K562 (cell line): Measurements from ENCODE around the gene MED16. TPM values are rescaled to one million over a fixed set of nuclear protein-coding genes. Genes with fewer than 3 reads are reported as not detected.

Experiments
- CLOCK ChIP-seq: fragments of 250-450 bp; sonication (Bioruptor Pico); IDR thresholded peaks from 2 replicates; pipeline ENCODE4 v1.4.0; 2020; ENCODE audit warnings: mild to moderate bottlenecking, moderate library complexity, borderline replicate concordance
- FOSL1 ChIP-seq: fragments of 200-800 bp; sonication (Bioruptor generic); conservative IDR thresholded peaks from 2 replicates; pipeline ENCODE4 v1.6.1; 2016; ENCODE audit warnings: missing genetic modification characterization, missing compliant biosample characterization
- FOXK2 ChIP-seq, 2 experiments: fragments of 450-650 bp; IDR thresholded peaks in 1 of 2; conservative IDR thresholded peaks in 1 of 2; 2 replicates each; pipeline ENCODE4 v1.6.1; 2016; ENCODE audit warnings: low read depth in 2 of 2, mild to moderate bottlenecking in 1 of 2
- JUN ChIP-seq, 2 experiments: sonication (generic) in 1 of 2; formaldehyde crosslinking in 1 of 2; IDR thresholded peaks; 2 replicates each; pipeline versions ENCODE4 v1.6.1 to v1.8.0; 2012 to 2022; ENCODE audit warnings: borderline replicate concordance in 2 of 2, mild to moderate bottlenecking in 2 of 2, improper control_type of control experiment in 1 of 2, low read depth in 1 of 2, low read length in 1 of 2, missing genetic modification reagents in 1 of 2
- KAT8 ChIP-seq: fragments of 450-650 bp; IDR thresholded peaks from 2 replicates; pipeline ENCODE4 v1.6.1; 2016; ENCODE audit warnings: low read depth, mild to moderate bottlenecking
- PPARD ChIP-seq: fragments of 250-450 bp; sonication (Bioruptor Pico); IDR thresholded peaks from 2 replicates; pipeline ENCODE4 v1.8.0; 2022; ENCODE audit warnings: inconsistent platforms, mild to moderate bottlenecking, moderate library complexity
- RCOR1 ChIP-seq, 2 experiments: IDR thresholded peaks; 2 replicates each; pipeline ENCODE4 v1.6.1; 2012; ENCODE audit warnings: low read depth in 2 of 2, low read length in 2 of 2, borderline replicate concordance in 1 of 2, improper control_type of control experiment in 1 of 2
- SPI1 ChIP-seq: IDR thresholded peaks from 2 replicates; pipeline ENCODE4 v1.6.1; 2011; ENCODE audit warnings: low read depth, low read length, control low read depth, borderline replicate concordance
- XRCC3 ChIP-seq: fragments of 450-650 bp; IDR thresholded peaks from 2 replicates; pipeline ENCODE4 v1.6.1; 2017; ENCODE audit warnings: mild to moderate bottlenecking, moderate library complexity
- ZBTB7A ChIP-seq: IDR thresholded peaks from 2 replicates; pipeline ENCODE4 v1.6.1; 2011; ENCODE audit warnings: low read depth, mild to moderate bottlenecking, low read length, moderate library complexity, borderline replicate concordance; ENCODE audit not compliant: control insufficient read depth
- ZFP30 ChIP-seq: fragments of 250-450 bp; sonication (Bioruptor Pico); IDR thresholded peaks from 2 replicates; pipeline ENCODE4 v1.8.0; 2022; ENCODE audit warnings: moderate library complexity, mild to moderate bottlenecking, inconsistent platforms, borderline replicate concordance
- ZKSCAN1 ChIP-seq: fragments of 150-350 bp; IDR thresholded peaks from 2 replicates; pipeline ENCODE4 v1.6.1; 2016; ENCODE audit warnings: low read depth, low read length
- ZNF133 ChIP-seq: fragments of 250-450 bp; sonication (Bioruptor Pico); IDR thresholded peaks from 2 replicates; pipeline ENCODE4 v1.4.0; 2020; ENCODE audit warnings: mild to moderate bottlenecking
- ZNF830 ChIP-seq: fragments of 250-450 bp; sonication (Bioruptor Pico); IDR thresholded peaks from 2 replicates; pipeline ENCODE4 v1.5.0; 2021; ENCODE audit warnings: mild to moderate bottlenecking
- polyA plus RNA-seq, 8 experiments: library from polyadenylated mRNA; depleted of rRNA in 4 of 8; stranded (reverse) in 5 of 8; unstranded in 3 of 8; fragments of >200 nt; fragmentation: Nextera tagmentation in 2 of 8; fragmentation: Illumina TruSeq in 1 of 8; extraction: Ambion mirVana in 2 of 8; extraction: Trizol in 1 of 8; gene quantifications; 2 replicates each; pipeline versions ENCODE4 v1.2.1 to v1.2.3, GENCODE V29; 2011 to 2014; ENCODE audit warnings: inconsistent platforms in 1 of 8, missing spikeins in 1 of 8
- total RNA-seq, 7 experiments: library from RNA; depleted of rRNA in 6 of 7; stranded (reverse); fragments of >200 nt in 6 of 7; fragmentation: Illumina TruSeq in 2 of 7; extraction: Trizol in 2 of 7; gene quantifications; 2 replicates each; pipeline versions ENCODE4 v1.2.1 to v1.2.3, GENCODE V29; 2011 to 2021; ENCODE audit warnings: low replicate concordance in 1 of 7
- TF ChIP-seq, protein P1 (sequence below): IDR thresholded peaks from 2 replicates; pipeline ENCODE4 v1.6.1; 2014; ENCODE audit warnings: antibody characterized with exemption
- TF ChIP-seq, protein P2 (sequence below): fragments of 250-450 bp; sonication (Bioruptor Pico); IDR thresholded peaks from 2 replicates; pipeline ENCODE4 v1.5.0; 2022; ENCODE audit warnings: mild to moderate bottlenecking
- TF ChIP-seq, protein P3 (sequence below): IDR thresholded peaks from 3 replicates; pipeline ENCODE4 v1.6.1; 2011; ENCODE audit warnings: borderline replicate concordance, mild to moderate bottlenecking, moderate library complexity; ENCODE audit not compliant: insufficient read length; ENCODE audit errors: extremely low read depth

MED16 gene
- total and polyA plus RNA-seq, 9 of the 15 experiments (the other 6 are each of a cell fraction or from before 2014, with no cell fraction given), result 0.89 to 59.9 (median 8.6) TPM

DNA sequence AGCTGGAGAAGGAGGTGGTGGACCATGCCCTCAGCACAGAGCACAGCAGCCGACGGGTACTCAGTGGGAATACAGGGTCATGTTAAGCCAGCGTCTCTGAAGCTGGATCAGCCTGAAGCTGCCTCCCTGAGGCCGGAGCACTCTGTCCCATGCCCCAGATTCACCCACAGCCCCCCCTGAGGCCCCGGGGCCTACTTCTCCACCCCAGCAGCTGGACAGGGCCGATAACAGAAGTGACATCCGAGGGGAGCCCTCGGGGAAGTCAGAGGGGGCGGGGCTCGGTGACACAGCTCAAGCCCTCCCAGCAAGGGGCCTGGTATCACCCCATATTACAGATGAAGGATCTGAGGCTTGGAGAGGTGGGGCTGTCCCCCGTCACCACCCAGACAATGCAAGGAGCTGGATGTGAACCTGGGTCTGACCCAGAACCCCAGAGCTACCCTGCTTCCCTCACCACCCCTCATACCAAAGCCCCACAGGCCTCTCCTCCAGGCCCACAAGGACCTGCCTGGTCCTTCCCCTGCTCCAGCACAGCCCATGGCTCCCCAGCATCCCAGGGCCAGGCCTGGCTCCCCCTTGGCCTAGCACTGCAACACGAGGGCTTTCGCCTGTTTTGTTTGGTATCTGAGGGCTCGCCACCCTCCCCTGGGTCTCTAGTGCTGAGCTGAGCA lies 14.3 kb upstream of the MED16 start (continued):
- TF ChIP-seq CLOCK (CRISPR knock-in tag), result no peak
- no peak for TF ChIP-seq ZFP30 (CRISPR knock-in tag)
- peak in 1 of 2 experiments; percentile 95; a peak in 2 of 4 replicates for TF ChIP-seq RCOR1 (IDR thresholded peaks at IDR 0.05; ENCODE audit: borderline replicate concordance in 1 of 2, low read depth in 2 of 2, low read length in 2 of 2)
- TF ChIP-seq XRCC3, result no peak
- TF ChIP-seq FOXK2 (conservative IDR thresholded peaks at IDR 0.05 in 1 of 2, IDR thresholded peaks at IDR 0.05 in 1 of 2; ENCODE audit: low read depth in 2 of 2), result peak in 1 of 2 experiments; percentile 8; a peak in 1 of 4 replicates
- TF ChIP-seq, protein P1, sequence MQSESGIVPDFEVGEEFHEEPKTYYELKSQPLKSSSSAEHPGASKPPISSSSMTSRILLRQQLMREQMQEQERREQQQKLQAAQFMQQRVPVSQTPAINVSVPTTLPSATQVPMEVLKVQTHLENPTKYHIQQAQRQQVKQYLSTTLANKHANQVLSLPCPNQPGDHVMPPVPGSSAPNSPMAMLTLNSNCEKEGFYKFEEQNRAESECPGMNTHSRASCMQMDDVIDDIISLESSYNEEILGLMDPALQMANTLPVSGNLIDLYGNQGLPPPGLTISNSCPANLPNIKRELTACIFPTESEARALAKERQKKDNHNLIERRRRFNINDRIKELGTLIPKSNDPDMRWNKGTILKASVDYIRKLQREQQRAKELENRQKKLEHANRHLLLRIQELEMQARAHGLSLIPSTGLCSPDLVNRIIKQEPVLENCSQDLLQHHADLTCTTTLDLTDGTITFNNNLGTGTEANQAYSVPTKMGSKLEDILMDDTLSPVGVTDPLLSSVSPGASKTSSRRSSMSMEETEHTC, result 0 out of 2 replicates have a peak, but pooled peaks have one; percentile 53
- TF ChIP-seq, protein P2, sequence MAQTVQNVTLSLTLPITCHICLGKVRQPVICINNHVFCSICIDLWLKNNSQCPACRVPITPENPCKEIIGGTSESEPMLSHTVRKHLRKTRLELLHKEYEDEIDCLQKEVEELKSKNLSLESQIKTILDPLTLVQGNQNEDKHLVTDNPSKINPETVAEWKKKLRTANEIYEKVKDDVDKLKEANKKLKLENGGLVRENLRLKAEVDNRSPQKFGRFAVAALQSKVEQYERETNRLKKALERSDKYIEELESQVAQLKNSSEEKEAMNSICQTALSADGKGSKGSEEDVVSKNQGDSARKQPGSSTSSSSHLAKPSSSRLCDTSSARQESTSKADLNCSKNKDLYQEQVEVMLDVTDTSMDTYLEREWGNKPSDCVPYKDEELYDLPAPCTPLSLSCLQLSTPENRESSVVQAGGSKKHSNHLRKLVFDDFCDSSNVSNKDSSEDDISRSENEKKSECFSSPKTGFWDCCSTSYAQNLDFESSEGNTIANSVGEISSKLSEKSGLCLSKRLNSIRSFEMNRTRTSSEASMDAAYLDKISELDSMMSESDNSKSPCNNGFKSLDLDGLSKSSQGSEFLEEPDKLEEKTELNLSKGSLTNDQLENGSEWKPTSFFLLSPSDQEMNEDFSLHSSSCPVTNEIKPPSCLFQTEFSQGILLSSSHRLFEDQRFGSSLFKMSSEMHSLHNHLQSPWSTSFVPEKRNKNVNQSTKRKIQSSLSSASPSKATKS (CRISPR knock-in tag), result no peak
- no peak for TF ChIP-seq ZNF133 (CRISPR knock-in tag)
- TF ChIP-seq FOSL1 (tag), result peak; percentile 70
- TF ChIP-seq KAT8, result no peak
- TF ChIP-seq PPARD, result no peak
- TF ChIP-seq, protein P3, sequence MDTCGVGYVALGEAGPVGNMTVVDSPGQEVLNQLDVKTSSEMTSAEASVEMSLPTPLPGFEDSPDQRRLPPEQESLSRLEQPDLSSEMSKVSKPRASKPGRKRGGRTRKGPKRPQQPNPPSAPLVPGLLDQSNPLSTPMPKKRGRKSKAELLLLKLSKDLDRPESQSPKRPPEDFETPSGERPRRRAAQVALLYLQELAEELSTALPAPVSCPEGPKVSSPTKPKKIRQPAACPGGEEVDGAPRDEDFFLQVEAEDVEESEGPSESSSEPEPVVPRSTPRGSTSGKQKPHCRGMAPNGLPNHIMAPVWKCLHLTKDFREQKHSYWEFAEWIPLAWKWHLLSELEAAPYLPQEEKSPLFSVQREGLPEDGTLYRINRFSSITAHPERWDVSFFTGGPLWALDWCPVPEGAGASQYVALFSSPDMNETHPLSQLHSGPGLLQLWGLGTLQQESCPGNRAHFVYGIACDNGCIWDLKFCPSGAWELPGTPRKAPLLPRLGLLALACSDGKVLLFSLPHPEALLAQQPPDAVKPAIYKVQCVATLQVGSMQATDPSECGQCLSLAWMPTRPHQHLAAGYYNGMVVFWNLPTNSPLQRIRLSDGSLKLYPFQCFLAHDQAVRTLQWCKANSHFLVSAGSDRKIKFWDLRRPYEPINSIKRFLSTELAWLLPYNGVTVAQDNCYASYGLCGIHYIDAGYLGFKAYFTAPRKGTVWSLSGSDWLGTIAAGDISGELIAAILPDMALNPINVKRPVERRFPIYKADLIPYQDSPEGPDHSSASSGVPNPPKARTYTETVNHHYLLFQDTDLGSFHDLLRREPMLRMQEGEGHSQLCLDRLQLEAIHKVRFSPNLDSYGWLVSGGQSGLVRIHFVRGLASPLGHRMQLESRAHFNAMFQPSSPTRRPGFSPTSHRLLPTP, result no peak
- peak; percentile 56; the same call in 1 of the 2 replicates for TF ChIP-seq JUN (IDR thresholded peaks at IDR 0.05; ENCODE audit: borderline replicate concordance, low read depth, low read length)
- 0 out of 2 replicates have a peak, but pooled peaks have one; percentile 15 for TF ChIP-seq JUN (CRISPR knock-in tag; IDR thresholded peaks at IDR 0.05; ENCODE audit: borderline replicate concordance)
- peak; percentile 96 for TF ChIP-seq ZBTB7A
- TF ChIP-seq ZNF830 (CRISPR knock-in tag), result no peak
- 0 out of 2 replicates have a peak, but pooled peaks have one; percentile 28 for TF ChIP-seq ZKSCAN1
- TF ChIP-seq SPI1, result peak; percentile 55; the same call in 1 of the 2 replicates
